BJ (cell line): Measurements from ENCODE around the gene ARHGAP45. TPM values are rescaled to one million over a fixed set of nuclear protein-coding genes. Genes with fewer than 3 reads are reported as not detected.

ENCODE experiments used
- CTCF ChIA-PET: fragments of 350-600 bp; formaldehyde crosslinking; extraction: SDS; loops from one replicate; lab custom pipeline; 2021; ENCODE audit warnings: antibody characterized with exemption, inconsistent platforms; lab: Yijun Ruan, JAX
- POLR2A ChIA-PET: fragments of 300-600 bp; sonication (Branson Sonifier 250); formaldehyde crosslinking; extraction: SDS; loops from one replicate; lab custom pipeline; 2021; ENCODE audit warnings: antibody characterized with exemption; lab: Charles Lee
- DNase-seq: peaks from one replicate; pipeline ENCODE4 v3.0.0-alpha.2; 2011; ENCODE audit warnings: low read depth
- H3K27me3 ChIP-seq: 2 replicates; pipeline ENCODE4 v1.6.0; 2011; ENCODE audit warnings: low read length; ENCODE audit not compliant: control insufficient read depth, insufficient read depth
- H3K36me3 ChIP-seq: 2 replicates; pipeline ENCODE4 v1.5.1; 2011; ENCODE audit warnings: low read length; ENCODE audit not compliant: control insufficient read depth, insufficient read depth
- H3K4me3 ChIP-seq: 2 replicates; pipeline ENCODE4 v1.5.1; 2011; ENCODE audit warnings: low read depth, mild to moderate bottlenecking, control low read depth, low read length
- polyA plus RNA-seq: library from polyadenylated mRNA; depleted of rRNA; stranded (reverse); fragments of >200 nt; gene quantifications from 2 replicates; pipeline ENCODE4 v1.2.3, GENCODE V29; 2011
- TF ChIP-seq, protein P1 (sequence below): IDR thresholded peaks from 2 replicates; pipeline ENCODE4 v1.5.1; 2011; ENCODE audit warnings: low read depth, mild to moderate bottlenecking, control low read depth, inconsistent platforms, low read length, moderate library complexity; ENCODE audit not compliant: insufficient read depth

The ARHGAP45 gene
- polyA plus RNA-seq, 1 experiment: 0.13 TPM

DNA sequence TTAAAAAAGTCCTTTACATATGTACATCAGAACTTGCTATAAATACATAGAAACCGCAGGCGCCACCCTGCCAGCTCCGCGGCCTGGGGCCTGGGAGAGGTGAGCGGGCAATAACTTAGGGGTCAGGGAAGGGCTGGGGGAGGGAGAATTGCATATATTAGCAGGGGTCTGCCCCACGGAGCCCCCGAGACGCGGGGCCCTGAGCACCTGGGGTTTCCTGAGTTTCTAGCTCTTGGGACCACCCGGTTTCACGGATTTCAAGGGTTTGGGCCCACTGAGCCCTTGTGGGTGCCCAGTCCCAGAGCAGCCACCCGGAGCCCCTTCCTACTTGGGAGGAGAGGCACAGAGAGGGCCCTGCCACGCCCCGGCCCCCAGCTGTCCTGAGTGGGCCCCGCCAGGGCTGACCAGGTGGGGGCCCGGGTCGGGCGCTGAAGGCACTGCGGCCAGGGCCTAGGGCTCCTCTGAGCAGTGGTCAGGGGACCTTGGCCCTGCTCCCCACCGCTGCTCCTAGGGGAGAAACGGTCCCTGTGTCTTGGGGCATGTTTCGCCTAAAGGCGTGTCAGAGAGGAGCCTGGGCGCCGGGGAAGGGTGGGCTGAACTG is 40.8 kb downstream of the ARHGAP45 start:
- DNase-seq: no peak
- H3K4me3 ChIP-seq: no peak overlapping the region
- H3K36me3 ChIP-seq: peaks cover 45% of the 10 kb centered on the region
- POLR2A ChIA-PET: no interaction called here
- CTCF ChIA-PET: interaction anchor here (1.6 kb wide), 1 partner anchor 64 kb away, joined by 3 read pairs; no protein-coding TSS in a partner anchor
- no peaks in the 10 kb centered on the region for H3K27me3 ChIP-seq
- TF ChIP-seq, protein P1, sequence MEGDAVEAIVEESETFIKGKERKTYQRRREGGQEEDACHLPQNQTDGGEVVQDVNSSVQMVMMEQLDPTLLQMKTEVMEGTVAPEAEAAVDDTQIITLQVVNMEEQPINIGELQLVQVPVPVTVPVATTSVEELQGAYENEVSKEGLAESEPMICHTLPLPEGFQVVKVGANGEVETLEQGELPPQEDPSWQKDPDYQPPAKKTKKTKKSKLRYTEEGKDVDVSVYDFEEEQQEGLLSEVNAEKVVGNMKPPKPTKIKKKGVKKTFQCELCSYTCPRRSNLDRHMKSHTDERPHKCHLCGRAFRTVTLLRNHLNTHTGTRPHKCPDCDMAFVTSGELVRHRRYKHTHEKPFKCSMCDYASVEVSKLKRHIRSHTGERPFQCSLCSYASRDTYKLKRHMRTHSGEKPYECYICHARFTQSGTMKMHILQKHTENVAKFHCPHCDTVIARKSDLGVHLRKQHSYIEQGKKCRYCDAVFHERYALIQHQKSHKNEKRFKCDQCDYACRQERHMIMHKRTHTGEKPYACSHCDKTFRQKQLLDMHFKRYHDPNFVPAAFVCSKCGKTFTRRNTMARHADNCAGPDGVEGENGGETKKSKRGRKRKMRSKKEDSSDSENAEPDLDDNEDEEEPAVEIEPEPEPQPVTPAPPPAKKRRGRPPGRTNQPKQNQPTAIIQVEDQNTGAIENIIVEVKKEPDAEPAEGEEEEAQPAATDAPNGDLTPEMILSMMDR: no peak

DNA sequence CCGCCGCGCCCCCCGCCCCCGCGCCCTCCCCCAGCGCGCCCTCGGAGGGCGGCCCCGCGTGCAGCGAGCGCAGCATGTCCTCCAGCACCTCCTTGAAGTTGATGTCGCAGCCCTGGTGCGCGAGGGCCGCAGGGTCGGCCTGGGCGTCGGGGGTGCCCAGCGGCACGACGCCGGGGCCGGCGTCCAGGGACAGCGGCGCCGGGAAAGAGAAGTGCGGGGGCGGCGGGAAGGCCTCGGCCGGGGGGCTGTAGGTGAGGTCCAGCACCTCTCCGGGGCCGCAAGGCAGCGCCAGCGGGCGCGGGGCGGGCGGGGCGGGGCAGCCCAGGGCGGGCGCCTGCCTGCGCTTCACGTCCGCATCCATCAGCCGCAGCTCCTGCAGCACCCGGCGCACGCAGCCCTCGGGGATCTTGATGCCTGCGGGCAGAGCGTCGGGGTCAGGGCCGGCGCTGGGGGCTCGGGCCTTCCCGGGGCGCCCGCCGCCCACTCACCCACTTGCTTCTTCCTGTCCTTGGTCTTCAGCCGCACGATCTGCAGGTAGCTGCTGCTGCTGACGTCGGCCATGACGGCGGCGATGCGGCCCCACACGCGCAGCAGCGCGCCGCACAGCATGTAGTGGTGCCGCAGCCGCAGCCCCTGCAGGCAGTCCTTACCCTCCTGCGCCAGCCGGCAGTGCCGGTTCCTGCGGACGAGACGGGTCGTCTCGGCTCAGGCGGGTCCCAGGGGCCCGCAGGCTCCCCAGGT is 41.5 kb downstream of the ARHGAP45 start:
- Histone ChIP-seq H3K4me3 (no peak overlapping the region), H3K36me3 (peaks cover 48% of the 10 kb centered on the region), H3K27me3 (no peaks in the 10 kb centered on the region)
- ChIA-PET POLR2A (no interaction called here), CTCF (no interaction called here)
- no peak for DNase-seq
- TF ChIP-seq, protein P1: no peak

DNA sequence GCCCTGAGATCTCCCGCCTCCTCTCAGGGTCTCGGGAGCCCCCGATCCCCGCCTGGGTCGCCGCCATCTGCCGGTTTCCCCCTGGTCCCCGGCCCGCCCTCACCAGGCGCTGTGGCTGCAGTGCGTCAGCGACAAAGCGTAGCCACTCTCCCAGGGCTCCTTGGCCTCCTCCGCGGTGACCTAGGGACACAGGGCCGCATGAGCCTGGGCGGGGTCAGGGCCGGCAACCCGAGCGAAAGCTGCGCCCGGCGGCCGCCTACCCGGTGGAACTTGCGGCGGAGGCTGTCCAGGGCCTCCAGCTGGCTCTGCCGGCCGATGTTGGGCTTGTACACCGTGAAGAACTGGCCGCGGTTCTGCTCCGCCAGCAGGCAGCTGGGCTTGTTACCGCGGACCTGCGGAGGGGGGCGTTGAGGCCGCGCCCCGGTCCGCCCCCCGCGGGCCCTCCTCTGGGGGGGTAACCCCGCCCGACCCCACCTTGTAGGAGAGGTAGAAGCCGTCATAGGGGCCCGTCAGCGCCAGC is 42.1 kb downstream of the ARHGAP45 start:
- ChIA-PET CTCF (no interaction called here), POLR2A (no interaction called here)
- H3K36me3 ChIP-seq: peaks cover 52% of the 10 kb centered on the region
- TF ChIP-seq, protein P1: no peak
- H3K27me3 ChIP-seq: no peaks in the 10 kb centered on the region
- H3K4me3 ChIP-seq: no peak overlapping the region
- no peak for DNase-seq

DNA sequence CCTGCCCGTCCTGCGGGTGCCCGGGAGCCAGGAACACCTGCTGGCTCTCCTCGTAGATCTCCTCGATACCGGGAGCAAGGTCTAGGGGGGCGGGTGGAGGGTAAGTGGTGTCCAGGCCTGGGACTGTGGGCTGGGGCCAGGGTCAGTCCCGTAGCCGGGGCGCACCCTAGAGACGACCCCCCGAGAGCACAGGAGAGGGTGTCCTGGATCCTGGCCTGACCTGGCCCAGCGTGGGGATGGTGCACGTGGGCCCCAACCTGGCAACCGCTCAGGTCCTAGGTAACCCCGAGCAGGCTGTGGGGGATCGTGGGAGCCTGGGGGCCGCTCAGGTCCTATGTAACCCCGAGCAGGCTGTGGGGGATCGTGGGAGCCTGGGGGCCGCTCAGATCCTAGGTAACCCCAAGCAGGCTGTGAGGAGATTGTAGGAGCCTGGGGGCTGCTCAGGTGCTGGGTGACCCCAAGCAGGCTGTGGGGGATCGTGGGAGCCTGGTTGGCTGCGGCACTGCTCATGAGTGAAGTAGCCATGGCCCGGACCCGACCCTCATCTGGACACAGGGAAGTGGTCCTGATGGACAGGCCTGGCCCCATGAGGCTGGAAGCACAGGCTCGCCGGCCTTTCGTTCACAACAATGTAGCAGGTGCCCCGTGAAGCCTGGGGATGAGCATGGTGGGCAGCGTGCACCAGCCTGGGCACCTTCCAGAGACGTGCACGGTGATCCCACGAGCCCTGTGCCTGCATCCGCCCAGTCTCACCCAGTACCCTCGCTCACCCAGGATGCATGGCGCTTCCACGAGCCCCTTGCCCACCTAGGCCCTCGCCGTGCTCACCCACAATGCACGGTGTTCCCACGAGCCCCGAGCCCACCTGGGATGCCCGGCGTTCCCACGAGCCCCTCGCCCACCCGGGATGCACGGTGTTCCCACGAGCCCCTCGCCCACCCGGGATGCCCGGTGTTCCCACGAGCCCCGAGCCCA is 43.0 kb downstream of the ARHGAP45 start:
- no peak overlapping the region for H3K4me3 ChIP-seq
- ChIA-PET POLR2A (no interaction called here), CTCF (interaction anchor here (0.6 kb wide), 1 partner anchor 110 kb away, joined by 3 read pairs; no protein-coding TSS in a partner anchor)
- peaks cover 55% of the 10 kb centered on the region for H3K36me3 ChIP-seq
- DNase-seq: no peak
- H3K27me3 ChIP-seq: no peaks in the 10 kb centered on the region
- TF ChIP-seq, protein P1: no peak
